ENCODE data around the gene ATP4B. TPM values are rescaled to one million over a fixed set of nuclear protein-coding genes. Genes with fewer than 3 reads are reported as not detected.

ATP4B gene
- total RNA-seq, 3 donors from 2014 or later (not counting 1 experiment from before 2014, with no cell fraction given) = not detected

GRCh38 chr13:113670541-113670940 lies 12.5 kb upstream of the ATP4B start:
- no peak for TF ChIP-seq CTCF (IDR thresholded peaks at IDR 0.05)
- intact Hi-C loops (cut with micrococcal nuclease) = no loop called here

GRCh38 chr13:113669755-113670341 lies 11.8 kb upstream of the ATP4B start:
- DNase-seq (peak in 1 of 2 donors; percentile 10), ATAC-seq (no peak)
- H3K4me1 ChIP-seq (ENCODE audit: control insufficient read depth, insufficient read depth, low read length) = no peaks in the 10 kb centered on the region
- 87% methylated on average over 21 of the region's 21 CpGs for WGBS (ENCODE audit: insufficient coverage)
- intact Hi-C loops (cut with micrococcal nuclease) = no loop called here
- H3K27ac Mint-ChIP-seq = no peak overlapping the region
- H3K27me3 Mint-ChIP-seq (ENCODE audit: low read depth in 2 of 2) = no peaks in the 10 kb centered on the region
- no peak overlapping the region for H3K4me3 Mint-ChIP-seq
- no peaks in the 10 kb centered on the region for H3K27me3 ChIP-seq (ENCODE audit: control insufficient read depth, insufficient read depth, low read length)
- H3K36me3 Mint-ChIP-seq = no peaks in the 10 kb centered on the region
- no peak for TF ChIP-seq CTCF (IDR thresholded peaks at IDR 0.05)
- H3K36me3 ChIP-seq (ENCODE audit: control insufficient read depth, insufficient read depth, low read length) = no peaks in the 10 kb centered on the region
- H3K4me3 ChIP-seq (ENCODE audit: low read length) = no peak overlapping the region
- H3K9me3 ChIP-seq (ENCODE audit: control insufficient read depth, insufficient read depth, low read length) = no peaks in the 10 kb centered on the region
- peaks cover 4% of the 10 kb centered on the region in 2 donors for H3K9me3 Mint-ChIP-seq
- H3K4me1 Mint-ChIP-seq = peaks cover 0 to 7% of the 10 kb centered on the region in 2 donors
- no peak overlapping the region for H3K27ac ChIP-seq (ENCODE audit: low read length)

More at GRCh38 chr13:113670541-113670940, 12.5 kb upstream of the ATP4B start:
- H3K4me3 ChIP-seq (ENCODE audit: low read length) = no peak overlapping the region
- no peak overlapping the region for H3K27ac ChIP-seq (ENCODE audit: low read length)
- H3K4me1 ChIP-seq (ENCODE audit: control insufficient read depth, insufficient read depth, low read length) = no peaks in the 10 kb centered on the region
- peaks cover 0 to 7% of the 10 kb centered on the region in 2 donors for H3K4me1 Mint-ChIP-seq
- H3K36me3 Mint-ChIP-seq = no peaks in the 10 kb centered on the region
- peaks cover 4% of the 10 kb centered on the region in 2 donors for H3K9me3 Mint-ChIP-seq
- no peaks in the 10 kb centered on the region for H3K27me3 Mint-ChIP-seq (ENCODE audit: low read depth in 2 of 2)
- H3K27me3 ChIP-seq (ENCODE audit: control insufficient read depth, insufficient read depth, low read length) = no peaks in the 10 kb centered on the region
- ATAC-seq = no peak
- H3K9me3 ChIP-seq (ENCODE audit: control insufficient read depth, insufficient read depth, low read length) = no peaks in the 10 kb centered on the region
- WGBS (ENCODE audit: insufficient coverage) = 92% methylated on average over 19 of the region's 19 CpGs
- H3K27ac Mint-ChIP-seq = no peak overlapping the region
- peak in 1 of 2 donors; percentile 13 for DNase-seq
- no peak overlapping the region for H3K4me3 Mint-ChIP-seq
- H3K36me3 ChIP-seq (ENCODE audit: control insufficient read depth, insufficient read depth, low read length) = no peaks in the 10 kb centered on the region

- ATAC-seq = no peak
- no peak for DNase-seq
- Histone ChIP-seq H3K36me3 (ENCODE audit: control insufficient read depth, insufficient read depth, low read length) (no peaks in the 10 kb centered on the region), H3K4me3 (ENCODE audit: low read length) (no peak overlapping the region), H3K9me3 (ENCODE audit: control insufficient read depth, insufficient read depth, low read length) (no peaks in the 10 kb centered on the region), H3K27me3 (ENCODE audit: control insufficient read depth, insufficient read depth, low read length) (no peaks in the 10 kb centered on the region), H3K4me1 (ENCODE audit: control insufficient read depth, insufficient read depth, low read length) (no peaks in the 10 kb centered on the region), H3K27ac (ENCODE audit: low read length) (no peak overlapping the region)
- Mint-ChIP-seq H3K9me3 (peaks cover 4% of the 10 kb centered on the region in 2 donors), H3K36me3 (no peaks in the 10 kb centered on the region), H3K27me3 (ENCODE audit: low read depth in 2 of 2) (no peaks in the 10 kb centered on the region), H3K27ac (no peak overlapping the region), H3K4me1 (peaks cover 0 to 7% of the 10 kb centered on the region in 2 donors), H3K4me3 (no peak overlapping the region)
- intact Hi-C loops (cut with micrococcal nuclease) = no loop called here
- 88% methylated on average over 13 of the region's 13 CpGs for WGBS (ENCODE audit: insufficient coverage)
- no peak for TF ChIP-seq CTCF (IDR thresholded peaks at IDR 0.05)
Measured at GRCh38 chr13:113669231-113669754, 11.3 kb upstream of the ATP4B start.
